SK-N-SH (cell line): ENCODE data around the gene TCFL5.

Experiments used
- CTCF ChIP-seq: fragments of 200-600 bp; sonication (generic); IDR thresholded peaks from 2 replicates; pipeline ENCODE4 v1.6.1; 2017; ENCODE audit warnings: antibody characterized with exemption, mild to moderate bottlenecking, moderate library complexity
- EP300 ChIP-seq, 2 experiments: IDR thresholded peaks; 2 replicates each; pipeline versions ENCODE4 v1.4.0 to v1.6.1; 2012; ENCODE audit warnings: borderline replicate concordance in 1 of 2, low read depth in 1 of 2, low read length in 1 of 2
- GATA2 ChIP-seq: sonication (generic); formaldehyde crosslinking; IDR thresholded peaks from 2 replicates; pipeline ENCODE4 v1.5.0; 2020; ENCODE audit warnings: mild to moderate bottlenecking, missing genetic modification reagents
- POLR2AphosphoS5 ChIP-seq: IDR thresholded peaks from 2 replicates; pipeline ENCODE4 v1.6.1; 2012; ENCODE audit warnings: low read depth, low read length
- RAD21 ChIP-seq: IDR thresholded peaks from 2 replicates; pipeline ENCODE4 v1.6.1; 2012; ENCODE audit warnings: mild to moderate bottlenecking, low read length
- RCOR1 ChIP-seq: fragments of 150-350 bp; IDR thresholded peaks from 2 replicates; pipeline ENCODE4 v1.6.1; 2017; ENCODE audit warnings: antibody characterized with exemption, low read length
- SIN3A ChIP-seq: IDR thresholded peaks from 2 replicates; pipeline ENCODE4 v1.6.1; 2012; ENCODE audit warnings: low read depth, mild to moderate bottlenecking, low read length, moderate library complexity, borderline replicate concordance
- SMC3 ChIP-seq: IDR thresholded peaks from 2 replicates; pipeline ENCODE4 v1.6.1; 2012; ENCODE audit warnings: low read depth, low read length, improper control_type of control experiment
- TAF1 ChIP-seq: IDR thresholded peaks from 2 replicates; pipeline ENCODE4 v1.6.1; 2012; ENCODE audit warnings: low read depth, mild to moderate bottlenecking, low read length, moderate library complexity, borderline replicate concordance
- TEAD4 ChIP-seq: IDR thresholded peaks from 2 replicates; pipeline ENCODE4 v1.4.0; 2012; ENCODE audit warnings: mild to moderate bottlenecking, borderline replicate concordance; ENCODE audit not compliant: insufficient read depth

GRCh38 chr20:62830251-62830650 is 31.4 kb downstream of the TCFL5 start:
- no peak for TF ChIP-seq CTCF
- TF ChIP-seq TEAD4 = no peak
- no peak for TF ChIP-seq SMC3
- no peak for TF ChIP-seq RAD21
- TF ChIP-seq TAF1 = no peak
- no peak for TF ChIP-seq GATA2
- no peak for TF ChIP-seq RCOR1
- no peak for TF ChIP-seq POLR2AphosphoS5
- no peak for TF ChIP-seq SIN3A
- no peak for TF ChIP-seq EP300 (IDR thresholded peaks at IDR 0.05; ENCODE audit: borderline replicate concordance in 1 of 2, low read depth in 1 of 2, low read length in 1 of 2)
